Measurements from ENCODE around the gene OR2V2. TPM values are rescaled to one million over a fixed set of nuclear protein-coding genes. Genes with fewer than 3 reads are reported as not detected.
A peak's percentile ranks its signal among the peaks of the same experiment; 100 is the strongest.

Gene OR2V2
- total and polyA plus RNA-seq, 11 donors = not detected

DNA sequence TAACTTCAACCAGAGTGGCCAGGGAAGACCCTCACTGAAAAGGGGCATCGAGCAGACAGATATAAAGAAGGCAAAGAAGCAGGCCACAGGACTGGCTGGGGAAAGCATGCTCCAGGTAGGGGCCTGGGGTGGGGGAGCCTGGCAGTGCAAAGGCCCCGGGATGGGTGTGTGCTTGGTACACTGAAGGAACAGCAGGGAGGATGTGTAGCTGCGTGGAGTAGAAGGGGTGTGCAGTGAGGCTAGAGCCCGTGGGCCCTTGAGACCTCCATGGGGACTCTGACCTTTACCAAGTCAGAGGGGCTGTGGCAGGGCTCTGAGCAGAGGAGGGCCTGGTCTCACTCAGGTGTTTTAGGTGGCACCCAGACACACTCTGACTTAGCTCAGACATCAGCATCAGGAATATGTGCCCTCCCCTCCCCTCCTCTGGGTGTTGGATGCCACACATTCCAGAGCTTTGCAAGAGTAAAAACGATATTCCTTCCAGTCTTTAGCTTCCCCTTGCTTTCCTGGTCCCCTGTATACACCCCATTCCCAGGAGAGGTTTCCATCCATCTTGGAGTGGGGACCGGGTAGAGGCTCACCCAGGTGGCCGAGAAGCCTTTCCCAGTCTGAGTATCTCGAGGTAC, 50.1 kb downstream of the OR2V2 start:
- Histone ChIP-seq H3K27ac (no peak overlapping the region), H3K36me3 (peaks cover 0 to 6% (median 0%) of the 10 kb centered on the region in 9 donors), H3K27me3 (no peaks in the 10 kb centered on the region), H3K4me3 (no peak overlapping the region), H3K9me3 (no peaks in the 10 kb centered on the region), H3K4me1 (peaks cover 0 to 22% (median 9%) of the 10 kb centered on the region in 12 donors)
- intact Hi-C loops (cut with DNase I) = no loop called here
- TF ChIP-seq POLR2A (IDR thresholded peaks at IDR 0.05) = no peak
- TF ChIP-seq, protein P1, sequence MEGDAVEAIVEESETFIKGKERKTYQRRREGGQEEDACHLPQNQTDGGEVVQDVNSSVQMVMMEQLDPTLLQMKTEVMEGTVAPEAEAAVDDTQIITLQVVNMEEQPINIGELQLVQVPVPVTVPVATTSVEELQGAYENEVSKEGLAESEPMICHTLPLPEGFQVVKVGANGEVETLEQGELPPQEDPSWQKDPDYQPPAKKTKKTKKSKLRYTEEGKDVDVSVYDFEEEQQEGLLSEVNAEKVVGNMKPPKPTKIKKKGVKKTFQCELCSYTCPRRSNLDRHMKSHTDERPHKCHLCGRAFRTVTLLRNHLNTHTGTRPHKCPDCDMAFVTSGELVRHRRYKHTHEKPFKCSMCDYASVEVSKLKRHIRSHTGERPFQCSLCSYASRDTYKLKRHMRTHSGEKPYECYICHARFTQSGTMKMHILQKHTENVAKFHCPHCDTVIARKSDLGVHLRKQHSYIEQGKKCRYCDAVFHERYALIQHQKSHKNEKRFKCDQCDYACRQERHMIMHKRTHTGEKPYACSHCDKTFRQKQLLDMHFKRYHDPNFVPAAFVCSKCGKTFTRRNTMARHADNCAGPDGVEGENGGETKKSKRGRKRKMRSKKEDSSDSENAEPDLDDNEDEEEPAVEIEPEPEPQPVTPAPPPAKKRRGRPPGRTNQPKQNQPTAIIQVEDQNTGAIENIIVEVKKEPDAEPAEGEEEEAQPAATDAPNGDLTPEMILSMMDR (IDR thresholded peaks at IDR 0.05) = no peak
- ATAC-seq (no peak), DNase-seq (peak in 1 of 5 donors; percentile 43)
- 69 to 83% (median 76%) methylated on average over 8 of the region's 8 CpGs for WGBS, 4 donors

DNA sequence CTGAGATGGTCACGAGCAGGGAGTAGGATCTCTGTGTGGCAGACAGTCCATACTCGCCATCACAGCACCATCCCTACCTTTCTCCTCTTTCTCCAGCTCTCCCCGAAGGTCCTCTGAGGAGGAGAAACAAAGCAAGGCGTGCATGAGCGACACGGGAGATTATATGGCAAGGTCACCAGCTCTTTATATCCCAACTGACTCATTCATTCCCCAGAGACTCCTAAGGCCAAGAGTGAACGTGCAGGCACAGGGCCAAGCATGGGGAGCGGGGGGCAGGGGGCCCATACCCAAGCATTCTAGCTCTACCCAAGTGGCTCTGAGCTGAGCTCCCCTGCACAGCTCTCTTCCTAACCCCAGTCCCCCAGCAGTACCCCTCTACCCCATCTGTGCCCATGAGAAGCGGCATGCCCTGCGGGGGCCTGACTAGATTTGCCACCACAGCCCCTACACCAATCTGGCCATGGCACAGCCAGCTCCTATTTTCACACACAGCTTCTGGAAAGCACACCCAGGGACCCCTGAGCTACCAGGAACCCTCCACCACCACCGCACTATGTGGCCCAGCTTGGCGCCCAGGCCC, 50.8 kb downstream of the OR2V2 start:
- H3K9me3 ChIP-seq = no peaks in the 10 kb centered on the region
- H3K27me3 ChIP-seq = no peaks in the 10 kb centered on the region
- H3K4me3 ChIP-seq = no peak overlapping the region
- TF ChIP-seq, protein P1 (IDR thresholded peaks at IDR 0.05) = no peak
- TF ChIP-seq POLR2A (IDR thresholded peaks at IDR 0.05) = no peak
- H3K36me3 ChIP-seq = peaks cover 0 to 6% (median 0%) of the 10 kb centered on the region in 9 donors
- no peak overlapping the region for H3K27ac ChIP-seq
- peaks cover 0 to 15% (median 4%) of the 10 kb centered on the region in 12 donors for H3K4me1 ChIP-seq
- peak in 1 of 5 donors; percentile 42 for DNase-seq
- intact Hi-C loops (cut with DNase I) = no loop called here
- no peak for ATAC-seq
- WGBS, 4 donors = 76 to 85% (median 80%) methylated on average over 12 of the region's 12 CpGs

DNA sequence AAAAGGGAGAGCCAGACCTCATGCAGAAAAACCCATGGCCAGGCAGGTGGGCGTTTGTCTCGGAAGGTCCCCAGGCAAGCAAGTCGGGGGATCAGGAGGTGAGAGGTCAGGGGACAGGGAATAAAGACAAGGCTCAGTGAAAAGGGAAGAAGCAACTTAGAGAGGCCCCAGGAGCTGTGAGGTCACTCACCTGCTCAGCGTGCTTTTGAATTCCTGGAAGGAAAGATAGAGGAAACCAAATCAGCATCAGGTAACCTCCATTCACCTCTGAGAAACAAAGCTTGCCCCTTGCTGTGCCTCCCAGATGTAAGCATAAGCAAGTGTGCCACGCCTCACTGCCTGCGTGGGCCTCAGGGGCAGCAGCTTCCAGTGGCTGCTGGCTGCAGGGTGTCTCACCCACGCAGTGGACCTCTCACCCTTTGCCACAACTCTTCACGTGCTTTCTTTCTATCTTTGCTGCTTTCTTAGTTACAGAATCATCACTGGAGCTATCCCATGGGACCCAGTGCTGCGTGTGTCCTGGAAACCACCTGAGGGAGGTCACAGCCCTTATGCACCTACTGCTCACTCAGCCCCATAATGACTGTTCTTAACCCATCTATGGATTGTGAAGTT, 51.6 kb downstream of the OR2V2 start:
- 65 to 79% (median 77%) methylated on average over 9 of the region's 9 CpGs for WGBS, 4 donors

More for the DNA sequence above, 51.6 kb downstream of the OR2V2 start:
- Histone ChIP-seq H3K27ac (no peak overlapping the region), H3K27me3 (no peaks in the 10 kb centered on the region), H3K9me3 (no peaks in the 10 kb centered on the region), H3K4me1 (peaks cover 0 to 17% (median 5%) of the 10 kb centered on the region in 12 donors), H3K4me3 (no peak overlapping the region), H3K36me3 (peaks cover 0 to 6% (median 0%) of the 10 kb centered on the region in 9 donors)
- DNase-seq (peak in 1 of 5 donors; percentile 12), ATAC-seq (no peak)
- intact Hi-C loops (cut with DNase I) = no loop called here
- TF ChIP-seq, protein P1 (IDR thresholded peaks at IDR 0.05) = no peak
- no peak for TF ChIP-seq POLR2A (IDR thresholded peaks at IDR 0.05)
